K562 (cell line): ENCODE measurements around the gene IL5. TPM values are rescaled to one million over a fixed set of nuclear protein-coding genes. Genes with fewer than 3 reads are reported as not detected.

ENCODE experiments used
- BRD9 ChIP-seq: fragments of 450-650 bp; IDR thresholded peaks from 2 replicates; pipeline ENCODE4 v1.6.1; 2018; ENCODE audit warnings: low read depth; ENCODE audit not compliant: partially characterized antibody
- CTCF ChIP-seq, 3 experiments: IDR thresholded peaks in 2 of 3; conservative IDR thresholded peaks in 1 of 3; 2 replicates each; pipeline ENCODE4 v1.5.1; 2011 to 2012; ENCODE audit warnings: low read length in 3 of 3, mild to moderate bottlenecking in 3 of 3, control low read depth in 2 of 3, improper control_type of control experiment in 1 of 3, inconsistent platforms in 1 of 3, low read depth in 1 of 3, mixed read lengths in 1 of 3, moderate library complexity in 1 of 3; ENCODE audit not compliant: insufficient read depth in 2 of 3
- EGR1 ChIP-seq: fragments of 450-650 bp; conservative IDR thresholded peaks from 2 replicates; pipeline ENCODE4 v1.6.1; 2017; ENCODE audit warnings: mild to moderate bottlenecking
- KDM5B ChIP-seq: fragments of 200-600 bp; sonication (generic); IDR thresholded peaks from 2 replicates; pipeline ENCODE4 v1.6.1; 2012; ENCODE audit warnings: low read depth, mild to moderate bottlenecking, moderate library complexity, low read length, control low read depth, inconsistent platforms; ENCODE audit not compliant: insufficient replicate concordance
- KLF13 ChIP-seq: fragments of 450-650 bp; IDR thresholded peaks from 2 replicates; pipeline ENCODE4 v1.6.1; 2016; ENCODE audit warnings: missing genetic modification characterization, low read depth, mild to moderate bottlenecking, missing compliant biosample characterization, moderate library complexity, borderline replicate concordance
- MAX ChIP-seq: sonication (generic); formaldehyde crosslinking; IDR thresholded peaks from 2 replicates; pipeline ENCODE4 v1.9.0; 2022; ENCODE audit warnings: mild to moderate bottlenecking, missing genetic modification reagents
- MEF2D ChIP-seq: conservative IDR thresholded peaks from 2 replicates; pipeline ENCODE4 v1.6.1; 2016; ENCODE audit warnings: low read depth, missing genetic modification characterization, missing compliant biosample characterization
- MYC ChIP-seq, 2 experiments: fragments of 250-450 bp in 1 of 2; sonication (Bioruptor Pico) in 1 of 2; IDR thresholded peaks; 2 replicates each; pipeline versions ENCODE4 v1.5.1 to v1.6.1; 2012 to 2021; ENCODE audit warnings: low read depth in 2 of 2, borderline replicate concordance in 1 of 2, improper control_type of control experiment in 1 of 2, low read length in 1 of 2, mild to moderate bottlenecking in 1 of 2, moderate library complexity in 1 of 2
- RBM25 ChIP-seq: fragments of 200-400 bp; formaldehyde crosslinking; IDR thresholded peaks from 2 replicates; pipeline ENCODE4 v1.6.1; 2018; ENCODE audit warnings: low read length, low read depth, moderate library complexity; ENCODE audit not compliant: severe bottlenecking
- SRF ChIP-seq, 2 experiments: fragments of 250-450, 450-650 bp in 1 of 2; sonication (Bioruptor Pico) in 1 of 2; sonication (generic) in 1 of 2; formaldehyde crosslinking; IDR thresholded peaks; 2 replicates each; pipeline versions ENCODE4 v1.5.0 to v1.5.1; 2020 to 2022; ENCODE audit warnings: mild to moderate bottlenecking in 1 of 2, missing genetic modification reagents in 1 of 2
- USF1 ChIP-seq: sonication (generic); formaldehyde crosslinking; IDR thresholded peaks from 2 replicates; pipeline ENCODE4 v1.9.0; 2022; ENCODE audit warnings: mild to moderate bottlenecking, missing genetic modification reagents
- ZBTB26 ChIP-seq: fragments of 450-650 bp; formaldehyde crosslinking; IDR thresholded peaks from 2 replicates; pipeline ENCODE4 v1.4.0; 2022; ENCODE audit warnings: missing genetic modification characterization
- ZNF584 ChIP-seq: fragments of 200-800 bp; sonication (Bioruptor generic); IDR thresholded peaks from 2 replicates; pipeline ENCODE4 v1.6.1; 2016; ENCODE audit warnings: low read depth, mild to moderate bottlenecking, missing genetic modification characterization, missing compliant biosample characterization
- polyA plus RNA-seq, 8 experiments: library from polyadenylated mRNA; depleted of rRNA in 4 of 8; stranded (reverse) in 5 of 8; unstranded in 3 of 8; fragments of >200 nt; fragmentation: Nextera tagmentation in 2 of 8; fragmentation: Illumina TruSeq in 1 of 8; extraction: Ambion mirVana in 2 of 8; extraction: Trizol in 1 of 8; gene quantifications; 2 replicates each; pipeline versions ENCODE4 v1.2.1 to v1.2.3, GENCODE V29; 2011 to 2014; ENCODE audit warnings: inconsistent platforms in 1 of 8, missing spikeins in 1 of 8
- total RNA-seq, 7 experiments: library from RNA; depleted of rRNA in 6 of 7; stranded (reverse); fragments of >200 nt in 6 of 7; fragmentation: Illumina TruSeq in 2 of 7; extraction: Trizol in 2 of 7; gene quantifications; 2 replicates each; pipeline versions ENCODE4 v1.2.1 to v1.2.3, GENCODE V29; 2011 to 2021; ENCODE audit warnings: low replicate concordance in 1 of 7
- TF ChIP-seq, protein P1 (sequence below): sonication (generic); formaldehyde crosslinking; IDR thresholded peaks from 2 replicates; pipeline ENCODE4 v1.8.0; 2022; ENCODE audit warnings: mild to moderate bottlenecking, missing genetic modification reagents

The IL5 gene
- total and polyA plus RNA-seq, 9 of the 15 experiments (the other 6 are each of a cell fraction or from before 2014, with no cell fraction given), result 0.44 TPM; not detected in 8

DNA sequence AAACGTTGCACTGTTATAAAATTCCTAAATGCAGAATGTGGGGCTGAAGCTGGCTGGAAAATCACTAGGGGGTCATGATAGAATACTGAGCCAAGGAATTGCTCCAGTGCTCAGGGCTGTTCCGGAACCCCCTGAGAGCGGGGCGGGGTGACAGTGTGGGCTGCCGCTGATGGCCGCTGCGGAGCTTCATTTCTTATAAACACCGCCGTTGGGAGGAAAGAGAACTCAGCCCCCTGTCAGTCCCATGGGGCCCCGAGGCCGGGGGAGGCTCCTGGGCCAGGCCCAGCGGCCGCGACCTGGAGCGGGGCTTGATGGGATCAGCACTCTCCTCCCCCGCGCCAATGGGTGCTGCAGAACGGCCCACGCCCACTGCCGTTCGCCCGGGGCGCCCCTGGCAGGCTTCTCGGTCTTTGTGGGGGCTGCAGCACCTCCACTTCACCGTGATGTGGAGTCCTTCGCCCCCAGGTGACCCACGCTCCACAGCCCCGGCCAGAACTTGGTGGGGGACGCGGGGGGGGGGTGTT, 47.6 kb downstream of the IL5 start (continued):
- TF ChIP-seq BRD9 (peak; percentile 68), KDM5B (peak; percentile 41), ZBTB26 (CRISPR knock-in tag) (no peak), MAX (CRISPR knock-in tag) (peak; percentile 56), USF1 (CRISPR knock-in tag) (no peak), MEF2D (tag) (peak; percentile 67; the same call in 1 of the 2 replicates), CTCF (IDR thresholded peaks at IDR 0.05 in 2 of 3, conservative IDR thresholded peaks at IDR 0.05 in 1 of 3; ENCODE audit: insufficient read depth in 2 of 3, low read depth in 1 of 3, low read length in 3 of 3) (peak; percentile 33 to 40 (median 39); a peak in 5 of 6 replicates), MYC (IDR thresholded peaks at IDR 0.05; ENCODE audit: low read depth, low read length) (peak; percentile 79), MYC (CRISPR knock-in tag; IDR thresholded peaks at IDR 0.05; ENCODE audit: borderline replicate concordance, low read depth) (peak; percentile 50; the same call in 1 of the 2 replicates), EGR1 (peak; percentile 95), SRF (CRISPR knock-in tag; IDR thresholded peaks at IDR 0.05) (peak in 1 of 2 experiments; percentile 51; a peak in 2 of 4 replicates), KLF13 (peak; percentile 65; the same call in 1 of the 2 replicates), ZNF584 (CRISPR knock-in tag) (peak; percentile 73), RBM25 (peak; percentile 28)
- TF ChIP-seq, protein P1, sequence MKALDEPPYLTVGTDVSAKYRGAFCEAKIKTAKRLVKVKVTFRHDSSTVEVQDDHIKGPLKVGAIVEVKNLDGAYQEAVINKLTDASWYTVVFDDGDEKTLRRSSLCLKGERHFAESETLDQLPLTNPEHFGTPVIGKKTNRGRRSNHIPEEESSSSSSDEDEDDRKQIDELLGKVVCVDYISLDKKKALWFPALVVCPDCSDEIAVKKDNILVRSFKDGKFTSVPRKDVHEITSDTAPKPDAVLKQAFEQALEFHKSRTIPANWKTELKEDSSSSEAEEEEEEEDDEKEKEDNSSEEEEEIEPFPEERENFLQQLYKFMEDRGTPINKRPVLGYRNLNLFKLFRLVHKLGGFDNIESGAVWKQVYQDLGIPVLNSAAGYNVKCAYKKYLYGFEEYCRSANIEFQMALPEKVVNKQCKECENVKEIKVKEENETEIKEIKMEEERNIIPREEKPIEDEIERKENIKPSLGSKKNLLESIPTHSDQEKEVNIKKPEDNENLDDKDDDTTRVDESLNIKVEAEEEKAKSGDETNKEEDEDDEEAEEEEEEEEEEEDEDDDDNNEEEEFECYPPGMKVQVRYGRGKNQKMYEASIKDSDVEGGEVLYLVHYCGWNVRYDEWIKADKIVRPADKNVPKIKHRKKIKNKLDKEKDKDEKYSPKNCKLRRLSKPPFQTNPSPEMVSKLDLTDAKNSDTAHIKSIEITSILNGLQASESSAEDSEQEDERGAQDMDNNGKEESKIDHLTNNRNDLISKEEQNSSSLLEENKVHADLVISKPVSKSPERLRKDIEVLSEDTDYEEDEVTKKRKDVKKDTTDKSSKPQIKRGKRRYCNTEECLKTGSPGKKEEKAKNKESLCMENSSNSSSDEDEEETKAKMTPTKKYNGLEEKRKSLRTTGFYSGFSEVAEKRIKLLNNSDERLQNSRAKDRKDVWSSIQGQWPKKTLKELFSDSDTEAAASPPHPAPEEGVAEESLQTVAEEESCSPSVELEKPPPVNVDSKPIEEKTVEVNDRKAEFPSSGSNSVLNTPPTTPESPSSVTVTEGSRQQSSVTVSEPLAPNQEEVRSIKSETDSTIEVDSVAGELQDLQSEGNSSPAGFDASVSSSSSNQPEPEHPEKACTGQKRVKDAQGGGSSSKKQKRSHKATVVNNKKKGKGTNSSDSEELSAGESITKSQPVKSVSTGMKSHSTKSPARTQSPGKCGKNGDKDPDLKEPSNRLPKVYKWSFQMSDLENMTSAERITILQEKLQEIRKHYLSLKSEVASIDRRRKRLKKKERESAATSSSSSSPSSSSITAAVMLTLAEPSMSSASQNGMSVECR, result peak; percentile 23; the same call in 1 of the 2 replicates
